A204.1 (cell line): ENCODE data around the gene SIDT2.
"Not testable (repeated sequence)": the region's sequence is repeated elsewhere in the genome, so short reads cannot be mapped to it uniquely, and the experiment has no call there.

ENCODE experiments used
- FAIRE-seq: peaks from 2 replicates; lab custom pipeline; 2012; peaks lifted over from hg19 to GRCh38; lab: Jason Lieb, UNC

The SIDT2 gene

DNA sequence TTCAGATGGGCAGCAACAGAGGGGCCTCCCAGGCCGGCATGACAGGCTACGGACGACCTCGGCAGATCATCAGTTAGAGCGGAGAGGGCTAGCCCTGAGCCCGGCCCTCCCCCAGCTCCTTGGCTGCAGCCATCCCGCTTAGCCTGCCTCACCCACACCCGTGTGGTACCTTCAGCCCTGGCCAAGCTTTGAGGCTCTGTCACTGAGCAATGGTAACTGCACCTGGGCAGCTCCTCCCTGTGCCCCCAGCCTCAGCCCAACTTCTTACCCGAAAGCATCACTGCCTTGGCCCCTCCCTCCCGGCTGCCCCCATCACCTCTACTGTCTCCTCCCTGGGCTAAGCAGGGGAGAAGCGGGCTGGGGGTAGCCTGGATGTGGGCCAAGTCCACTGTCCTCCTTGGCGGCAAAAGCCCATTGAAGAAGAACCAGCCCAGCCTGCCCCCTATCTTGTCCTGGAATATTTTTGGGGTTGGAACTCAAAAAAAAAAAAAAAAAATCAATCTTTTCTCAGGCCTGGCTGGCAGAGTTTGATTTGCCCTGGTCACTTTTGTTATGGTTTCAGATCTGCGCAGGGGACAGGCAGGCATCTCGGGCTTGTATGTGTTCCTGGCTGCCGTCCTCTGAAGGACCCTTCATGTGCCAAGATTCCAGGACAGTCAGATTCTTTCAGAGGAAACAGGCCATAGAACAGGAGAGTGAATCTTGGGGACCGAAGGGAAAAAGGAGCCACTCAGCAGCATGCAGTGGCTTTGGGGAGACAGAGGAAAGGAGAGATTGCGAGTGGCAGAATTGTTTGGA is 25.9 kb downstream of the SIDT2 start:
- no peak for FAIRE-seq

- FAIRE-seq: no peak
These were observed 26.8 kb downstream of the SIDT2 start for GRCh38 chr11:117205211-117205818.

GRCh38 chr11:117206111-117206510 is 27.6 kb downstream of the SIDT2 start:
- FAIRE-seq: not testable (repeated sequence)

DNA sequence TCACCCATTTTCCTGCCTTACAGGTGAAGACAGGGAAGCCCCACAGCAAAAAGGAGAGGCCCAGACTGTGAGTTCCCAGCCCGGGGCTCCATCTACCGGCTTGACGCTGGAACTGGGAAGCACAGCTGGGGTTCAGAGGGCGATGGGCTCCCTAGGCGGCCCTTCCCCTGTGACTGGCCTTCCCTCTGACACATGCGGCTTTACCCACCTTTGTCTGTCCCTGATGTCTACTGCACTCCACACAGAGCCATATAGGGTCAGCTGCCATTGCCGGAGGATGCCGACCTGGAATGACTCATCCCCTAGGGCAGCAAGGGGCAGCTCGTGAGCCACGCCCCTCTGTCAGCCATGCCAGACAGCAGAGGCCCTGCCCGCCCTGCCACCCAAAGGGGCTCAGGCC is 28.3 kb downstream of the SIDT2 start:
- FAIRE-seq: not testable (repeated sequence)

DNA sequence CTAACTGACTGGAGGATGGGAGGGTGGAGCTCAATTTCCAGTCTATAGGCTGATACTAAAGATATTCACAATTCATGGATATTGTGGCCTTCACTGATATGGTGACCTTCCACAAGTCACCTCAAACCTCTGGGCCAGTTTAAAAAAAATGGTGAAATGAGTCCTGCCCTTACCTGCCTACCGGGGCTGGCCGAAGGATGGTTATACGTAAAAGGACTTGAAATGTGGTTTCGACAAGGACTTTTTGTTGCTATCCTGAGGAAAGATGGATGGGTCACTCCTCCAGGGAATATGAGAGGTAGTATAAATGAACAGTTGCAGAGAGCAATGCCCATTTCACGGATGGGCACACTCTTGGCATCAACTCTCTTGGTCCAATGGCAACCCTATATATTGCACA is 28.9 kb downstream of the SIDT2 start:
- FAIRE-seq: not testable (repeated sequence)

- FAIRE-seq: not testable (repeated sequence)
These were observed 30.2 kb downstream of the SIDT2 start for GRCh38 chr11:117208710-117209109.

DNA sequence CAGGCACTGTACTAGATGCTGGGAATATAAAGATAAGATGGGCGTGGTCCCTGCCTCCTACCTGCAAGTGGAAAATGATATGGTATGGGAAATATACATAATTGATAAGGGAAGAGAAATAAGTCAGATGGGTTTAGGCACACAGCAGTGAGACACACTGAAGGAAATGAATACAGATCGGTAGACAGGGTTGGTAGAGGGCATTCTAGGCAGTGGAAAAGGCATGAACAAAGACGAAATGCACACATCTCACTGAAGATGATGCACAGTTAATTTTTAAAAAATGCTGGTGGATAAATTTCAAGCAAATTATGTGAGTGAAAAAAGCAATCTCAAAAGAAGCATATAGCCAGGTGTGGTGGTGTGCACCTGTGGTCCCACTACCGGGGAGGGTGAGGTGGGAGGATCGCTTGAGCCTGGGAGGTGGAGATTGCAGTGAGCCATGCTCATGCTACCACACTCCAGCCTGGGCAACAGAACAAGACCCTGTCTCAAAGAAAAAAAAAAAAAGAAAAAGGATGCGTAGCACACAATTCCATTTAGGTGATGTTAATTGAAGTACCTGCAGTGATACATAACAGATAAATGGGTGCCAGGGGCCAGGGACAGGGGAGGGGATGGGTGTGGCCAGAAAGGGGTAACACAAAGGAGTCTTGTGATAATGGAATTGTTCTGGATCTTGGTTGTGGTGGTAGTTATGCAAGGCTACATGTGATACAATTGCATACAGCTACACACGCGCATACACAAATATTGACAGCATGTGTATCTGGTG is 31.0 kb downstream of the SIDT2 start:
- FAIRE-seq: not testable (repeated sequence)

DNA sequence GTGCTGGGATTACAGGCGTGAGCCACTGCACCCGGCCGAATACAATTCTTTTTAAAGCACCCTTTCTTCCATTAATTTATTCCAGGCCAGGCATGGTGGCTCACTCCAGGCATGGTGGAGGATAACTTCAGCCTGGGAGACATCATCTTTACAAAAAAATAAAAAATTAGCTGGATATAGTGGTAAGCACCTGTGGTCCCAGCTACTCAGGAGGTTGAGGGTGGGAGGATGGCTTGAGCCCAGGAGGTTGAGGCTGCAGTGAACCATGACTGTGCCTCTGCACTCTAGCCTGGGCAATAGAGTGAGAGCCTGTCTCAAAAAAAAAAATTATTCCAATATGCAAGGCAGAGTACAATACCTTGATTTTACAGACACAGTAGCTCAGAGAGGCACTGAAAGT is 32.1 kb downstream of the SIDT2 start:
- FAIRE-seq: no peak

DNA sequence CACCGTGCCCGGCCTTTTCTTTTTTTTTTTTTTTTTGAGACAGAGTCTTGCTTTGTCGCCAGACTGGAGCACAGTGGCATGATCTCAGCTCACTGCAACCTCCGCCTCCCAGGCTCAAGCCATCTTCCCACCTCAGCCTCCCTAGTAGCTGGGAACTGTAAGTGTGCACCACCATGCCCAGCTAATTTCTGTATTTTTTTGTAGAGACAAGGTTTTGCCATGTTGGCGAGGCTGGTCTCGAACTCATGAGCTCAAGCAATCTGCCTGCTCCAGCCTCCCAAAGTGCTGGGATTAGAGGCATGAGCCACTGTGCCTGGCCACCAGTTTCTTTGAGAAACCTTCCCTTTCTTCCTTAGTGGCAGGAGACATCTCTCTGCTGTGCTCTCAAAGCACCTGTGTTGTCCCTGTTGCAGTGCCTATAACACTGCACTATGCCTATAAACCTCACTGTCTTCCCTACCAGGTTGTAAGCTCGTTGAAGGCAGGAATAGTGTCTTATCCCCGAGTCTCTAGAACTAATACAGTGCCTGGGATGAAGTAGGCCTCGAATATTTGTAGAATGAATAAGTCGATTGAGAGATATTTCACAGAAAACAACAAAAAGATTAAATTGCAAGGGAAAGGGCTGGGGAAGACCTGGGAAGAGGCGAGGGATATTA is 34.3 kb downstream of the SIDT2 start:
- FAIRE-seq: no peak

GRCh38 chr11:117214404-117215110 is 36.0 kb downstream of the SIDT2 start:
- FAIRE-seq: no peak

DNA sequence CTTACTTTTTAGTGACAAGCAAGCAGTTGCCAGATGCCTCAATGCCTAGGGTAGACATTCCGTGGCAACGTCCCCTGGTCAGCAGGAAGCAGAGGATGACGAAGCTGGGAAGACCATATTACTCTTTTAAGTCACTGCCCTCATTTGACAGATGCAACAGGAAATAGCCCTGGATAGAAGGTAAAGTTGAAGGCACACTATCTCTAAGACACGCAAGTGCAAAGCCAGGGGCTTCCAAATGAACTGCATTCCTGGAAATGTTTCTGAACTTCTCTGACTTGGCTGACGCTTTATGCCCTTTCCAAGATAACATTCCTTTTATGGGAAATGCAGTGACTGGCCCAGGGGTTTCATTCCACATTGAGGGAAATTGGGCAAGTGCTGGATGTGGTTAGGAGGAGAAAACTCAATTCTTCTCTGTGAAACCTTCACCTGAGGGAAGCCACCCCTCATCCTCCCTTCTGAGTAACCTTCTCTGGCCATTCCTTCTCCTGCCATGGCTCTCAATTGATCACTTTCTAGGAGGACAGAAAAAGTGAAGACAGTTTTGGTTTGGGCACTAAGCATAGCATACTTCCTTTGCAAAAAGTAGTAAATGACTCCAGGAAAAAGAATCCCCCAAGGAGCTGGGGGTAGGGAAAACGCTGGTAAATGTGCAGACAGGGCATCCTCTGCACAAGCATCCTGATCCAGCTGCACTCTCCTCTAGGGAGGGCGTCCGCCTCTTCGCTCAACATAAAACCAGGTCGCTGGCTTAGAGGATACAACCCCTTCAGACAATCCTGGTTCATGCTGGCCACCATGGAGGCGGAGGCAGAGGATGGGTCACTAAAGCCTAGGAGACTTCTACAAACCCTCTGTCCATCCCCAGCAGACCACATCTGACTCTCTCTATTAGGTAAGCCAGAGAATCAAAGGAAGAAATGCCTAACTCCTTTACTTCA is 38.9 kb downstream of the SIDT2 start:
- FAIRE-seq: no peak

DNA sequence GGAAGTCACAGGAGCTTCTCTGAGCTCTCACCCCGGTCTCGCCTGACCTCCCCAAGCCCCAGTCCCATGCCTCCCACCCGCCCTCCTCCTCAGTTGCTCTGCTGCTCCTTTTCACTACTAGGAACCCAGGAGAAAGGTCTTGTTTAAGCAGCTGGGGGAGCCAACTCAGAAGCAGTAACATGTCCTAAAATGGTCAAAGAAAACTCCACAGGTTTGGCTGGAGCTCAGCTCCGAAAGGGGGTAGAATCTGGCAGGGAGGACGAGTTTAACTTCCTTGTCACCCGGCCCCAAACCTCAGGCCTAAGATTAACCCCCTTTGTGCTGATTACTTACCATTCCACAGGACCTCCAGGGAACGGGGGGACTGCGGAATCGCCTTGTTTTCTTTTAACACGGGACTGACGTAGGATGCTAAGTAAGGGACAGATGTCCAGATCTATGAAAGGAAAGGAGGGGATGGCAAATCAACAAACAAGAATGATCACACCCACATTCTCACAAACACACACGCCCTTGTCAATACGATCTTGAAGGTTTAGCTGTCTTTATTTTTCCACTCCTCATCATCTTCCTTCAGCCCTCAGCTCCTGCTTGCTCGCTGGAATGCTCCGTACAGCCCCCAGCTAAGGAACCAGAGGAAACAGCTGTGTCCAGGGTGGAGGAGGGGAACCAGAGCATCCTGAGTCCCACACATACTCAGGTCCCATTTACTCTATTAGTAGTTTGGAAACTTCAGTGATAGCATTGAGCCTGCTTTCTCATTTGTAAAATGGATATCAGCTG is 39.8 kb downstream of the SIDT2 start:
- FAIRE-seq: no peak

- no peak for FAIRE-seq
These were observed 40.5 kb downstream of the SIDT2 start for GRCh38 chr11:117219001-117219400.

DNA sequence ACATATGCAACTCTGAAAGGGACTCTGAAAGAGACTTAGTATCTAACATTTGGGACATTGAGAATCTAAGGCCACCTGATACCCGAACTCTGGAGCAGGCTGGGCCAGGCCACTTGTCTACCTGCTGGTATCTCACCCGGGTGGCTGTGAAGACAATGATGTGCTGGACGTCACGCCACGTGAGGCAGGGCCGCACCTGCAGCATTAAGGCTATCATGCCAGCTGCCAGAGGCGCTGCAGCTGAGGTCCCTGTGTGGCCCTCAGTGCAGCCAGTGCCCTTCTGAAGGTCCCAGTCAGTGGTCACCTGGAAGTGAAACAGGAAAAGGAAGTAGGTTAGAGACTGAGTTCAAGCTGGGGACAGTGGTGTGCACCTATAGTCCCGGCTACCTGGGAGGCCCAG is 40.9 kb downstream of the SIDT2 start:
- no peak for FAIRE-seq

DNA sequence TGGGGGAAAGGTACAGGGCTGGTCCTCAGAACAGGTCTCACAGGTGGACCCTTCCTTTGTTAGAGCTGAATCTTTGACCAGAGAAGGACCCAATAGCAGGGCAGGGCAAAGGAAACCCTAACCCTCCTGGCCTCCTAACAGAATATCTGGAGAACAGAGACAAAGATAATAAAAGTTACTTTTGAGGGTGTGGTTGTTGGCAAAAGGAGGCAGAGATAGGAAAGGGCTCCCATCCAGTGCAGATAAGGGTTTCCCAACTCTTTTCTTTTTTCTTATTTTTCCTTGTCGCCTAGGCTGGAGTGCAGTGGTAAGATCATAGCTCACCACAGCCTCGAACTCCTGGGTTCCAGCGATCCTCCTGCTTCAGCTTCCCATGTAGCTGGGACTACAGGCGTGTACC is 41.5 kb downstream of the SIDT2 start:
- FAIRE-seq: no peak

DNA sequence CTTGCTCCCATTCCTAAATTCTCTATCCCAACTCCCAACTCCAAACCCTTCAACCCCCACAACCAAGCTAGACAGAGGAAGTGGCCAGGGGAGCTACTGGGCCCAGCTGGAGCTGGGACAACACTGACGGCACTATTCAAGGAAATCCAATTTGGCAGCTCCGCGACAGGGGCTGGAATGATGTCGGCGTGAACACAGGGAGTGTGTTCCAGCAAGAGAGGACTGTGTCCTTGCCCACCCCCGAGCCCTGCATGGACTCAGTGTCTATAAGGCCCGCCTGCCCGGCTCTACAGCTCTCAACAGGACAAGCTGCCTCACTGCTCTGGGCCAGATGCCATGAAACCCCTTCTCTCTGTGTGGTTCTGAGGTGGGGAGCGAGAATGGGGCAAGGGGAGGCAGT is 42.0 kb downstream of the SIDT2 start:
- FAIRE-seq: no peak

DNA sequence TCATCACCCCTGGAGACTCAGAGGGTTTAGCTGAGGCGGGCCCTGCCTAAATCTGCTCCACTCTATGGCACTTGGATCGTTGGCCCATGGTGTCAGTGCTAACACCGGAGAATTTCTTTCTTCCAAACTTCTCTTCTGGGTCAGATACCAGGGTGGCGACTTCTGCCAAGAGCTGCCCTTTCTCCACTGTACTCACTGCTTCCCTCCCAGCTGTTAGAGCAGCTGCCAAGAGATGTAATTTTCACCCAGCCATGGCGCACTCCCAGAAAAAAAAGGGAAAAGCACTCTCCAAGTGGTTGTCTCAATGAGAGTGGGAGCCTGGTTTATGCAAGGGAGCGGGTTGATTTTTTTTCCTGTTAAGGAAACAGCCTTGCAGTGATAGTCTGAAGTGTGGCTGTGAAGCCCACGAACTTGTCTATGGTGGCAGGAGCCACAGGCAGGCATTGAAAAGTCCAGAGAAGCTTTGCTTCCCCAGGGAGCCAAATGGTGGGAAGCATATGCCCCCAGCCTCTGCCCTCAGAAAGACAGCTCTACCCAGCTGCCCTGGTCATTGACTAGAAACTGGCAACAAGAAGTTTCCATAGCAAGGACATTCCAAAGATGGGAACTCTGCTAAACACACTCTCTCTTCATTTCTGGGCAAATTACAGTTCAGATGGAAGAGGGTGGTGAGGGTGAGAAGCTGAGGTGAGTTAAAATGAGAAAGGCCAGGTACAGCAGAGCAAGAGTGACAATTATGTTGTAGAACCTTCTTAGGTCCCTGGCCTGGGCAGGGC is 42.6 kb downstream of the SIDT2 start:
- no peak for FAIRE-seq

- FAIRE-seq: no peak
These were observed 43.4 kb downstream of the SIDT2 start for GRCh38 chr11:117221775-117222517.
